ENCODE measurements around the gene SLC27A2. TPM values are rescaled to one million over a fixed set of nuclear protein-coding genes. Genes with fewer than 3 reads are reported as not detected.
"Not testable (repeated sequence)": the region's sequence is repeated elsewhere in the genome, so short reads cannot be mapped to it uniquely, and the experiment has no call there.

The SLC27A2 gene
- total RNA-seq, 1 experiment from 2014 or later: not detected

GRCh38 chr15:50158236-50158635 is 23.8 kb upstream of the SLC27A2 start:
- DNase-seq (ENCODE audit: low spot score); in situ Hi-C loops (cut with HindIII; ENCODE audit: low sequenced_read_pairs): not testable (repeated sequence)

- in situ Hi-C loops (cut with HindIII; ENCODE audit: low sequenced_read_pairs): no loop called here
- no peak for DNase-seq (ENCODE audit: low spot score)
These were observed 18.9 kb upstream of the SLC27A2 start for GRCh38 chr15:50162969-50163718.

- in situ Hi-C loops (cut with HindIII; ENCODE audit: low sequenced_read_pairs): no loop called here
- DNase-seq (ENCODE audit: low spot score): no peak
These were observed 18.1 kb upstream of the SLC27A2 start for GRCh38 chr15:50163719-50164410.

GRCh38 chr15:50164458-50164857 is 17.5 kb upstream of the SLC27A2 start:
- in situ Hi-C loops (cut with HindIII; ENCODE audit: low sequenced_read_pairs): no loop called here
- no peak for DNase-seq (ENCODE audit: low spot score)

GRCh38 chr15:50166216-50166615 is 15.8 kb upstream of the SLC27A2 start:
- in situ Hi-C loops (cut with HindIII; ENCODE audit: low sequenced_read_pairs): no loop called here

GRCh38 chr15:50167110-50167509 is 14.9 kb upstream of the SLC27A2 start:
- no peak for DNase-seq (ENCODE audit: low spot score)
- in situ Hi-C loops (cut with HindIII; ENCODE audit: low sequenced_read_pairs): no loop called here

More at GRCh38 chr15:50166216-50166615, 15.8 kb upstream of the SLC27A2 start:
- no peak for DNase-seq (ENCODE audit: low spot score)

GRCh38 chr15:50168379-50168778 is 13.6 kb upstream of the SLC27A2 start:
- no peak for DNase-seq (ENCODE audit: low spot score)
- in situ Hi-C loops (cut with HindIII; ENCODE audit: low sequenced_read_pairs): no loop called here

GRCh38 chr15:50168783-50169411 is 13.1 kb upstream of the SLC27A2 start:
- in situ Hi-C loops (cut with HindIII; ENCODE audit: low sequenced_read_pairs): no loop called here
- no peak for DNase-seq (ENCODE audit: low spot score)

- DNase-seq (ENCODE audit: low spot score); in situ Hi-C loops (cut with HindIII; ENCODE audit: low sequenced_read_pairs): not testable (repeated sequence)
These were observed 9.6 kb upstream of the SLC27A2 start for GRCh38 chr15:50172360-50172895.

- DNase-seq (ENCODE audit: low spot score): no peak
- in situ Hi-C loops (cut with HindIII; ENCODE audit: low sequenced_read_pairs): no loop called here
These were observed 5.1 kb upstream of the SLC27A2 start for GRCh38 chr15:50176869-50177268.

- DNase-seq (ENCODE audit: low spot score): peak; percentile 14
- in situ Hi-C loops (cut with HindIII; ENCODE audit: low sequenced_read_pairs): no loop called here
These were observed 1.9 kb upstream of the SLC27A2 start for GRCh38 chr15:50180091-50180490.

- in situ Hi-C loops (cut with HindIII; ENCODE audit: low sequenced_read_pairs): no loop called here
- DNase-seq (ENCODE audit: low spot score): no peak
These were observed 1.4 kb upstream of the SLC27A2 start for GRCh38 chr15:50180582-50180981.

GRCh38 chr15:50181201-50181968 is 611 bp upstream of the SLC27A2 start:
- in situ Hi-C loops (cut with HindIII; ENCODE audit: low sequenced_read_pairs): no loop called here
- DNase-seq (ENCODE audit: low spot score): peak; percentile 73

GRCh38 chr15:50182219-50183013 is 420 bp downstream of the SLC27A2 start:
- in situ Hi-C loops (cut with HindIII; ENCODE audit: low sequenced_read_pairs): no loop called here
- peak; percentile 36 for DNase-seq (ENCODE audit: low spot score)

GRCh38 chr15:50183112-50183794 is 1.3 kb downstream of the SLC27A2 start:
- in situ Hi-C loops (cut with HindIII; ENCODE audit: low sequenced_read_pairs): no loop called here
- DNase-seq (ENCODE audit: low spot score): no peak

- in situ Hi-C loops (cut with HindIII; ENCODE audit: low sequenced_read_pairs): no loop called here
These were observed 3.0 kb downstream of the SLC27A2 start for GRCh38 chr15:50184863-50185504.

GRCh38 chr15:50186090-50186489 is 4.1 kb downstream of the SLC27A2 start:
- in situ Hi-C loops (cut with HindIII; ENCODE audit: low sequenced_read_pairs): no loop called here
- no peak for DNase-seq (ENCODE audit: low spot score)

More at GRCh38 chr15:50184863-50185504, 3.0 kb downstream of the SLC27A2 start:
- DNase-seq (ENCODE audit: low spot score): no peak

All from G401 (cell line).